NCI-H1417 treated with DMSO at 0.1 percent for 48 hours (cell line): Measurements from ENCODE around the gene SLC6A7.

Experiments used
- DNase-seq: peaks from one replicate; lab custom pipeline; 2025; lab: John Stamatoyannopoulos, UW

Gene SLC6A7

GRCh38 chr5:150190987-150191386 lies 1.1 kb downstream of the SLC6A7 start:
- DNase-seq, result no peak

DNA sequence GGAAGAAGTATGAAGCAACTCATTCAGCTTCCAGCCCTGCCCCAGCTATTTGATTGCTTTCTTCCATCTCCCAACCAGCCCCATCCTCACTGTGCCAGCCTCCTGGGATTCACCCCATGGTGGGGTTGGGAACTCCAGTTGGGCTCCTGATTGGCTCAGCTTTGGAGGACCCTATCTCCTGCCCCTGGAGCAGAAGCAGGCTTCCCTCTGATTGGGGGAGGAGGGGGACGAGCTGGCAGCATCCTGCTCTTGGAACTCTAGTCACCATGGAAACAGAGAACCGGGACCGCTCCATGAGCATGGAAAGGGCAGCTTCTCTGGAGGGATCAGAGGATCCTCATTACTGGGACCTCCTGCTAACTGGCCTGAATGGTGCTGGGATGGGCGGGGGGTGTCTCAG lies 2.6 kb downstream of the SLC6A7 start:
- DNase-seq, result no peak

DNA sequence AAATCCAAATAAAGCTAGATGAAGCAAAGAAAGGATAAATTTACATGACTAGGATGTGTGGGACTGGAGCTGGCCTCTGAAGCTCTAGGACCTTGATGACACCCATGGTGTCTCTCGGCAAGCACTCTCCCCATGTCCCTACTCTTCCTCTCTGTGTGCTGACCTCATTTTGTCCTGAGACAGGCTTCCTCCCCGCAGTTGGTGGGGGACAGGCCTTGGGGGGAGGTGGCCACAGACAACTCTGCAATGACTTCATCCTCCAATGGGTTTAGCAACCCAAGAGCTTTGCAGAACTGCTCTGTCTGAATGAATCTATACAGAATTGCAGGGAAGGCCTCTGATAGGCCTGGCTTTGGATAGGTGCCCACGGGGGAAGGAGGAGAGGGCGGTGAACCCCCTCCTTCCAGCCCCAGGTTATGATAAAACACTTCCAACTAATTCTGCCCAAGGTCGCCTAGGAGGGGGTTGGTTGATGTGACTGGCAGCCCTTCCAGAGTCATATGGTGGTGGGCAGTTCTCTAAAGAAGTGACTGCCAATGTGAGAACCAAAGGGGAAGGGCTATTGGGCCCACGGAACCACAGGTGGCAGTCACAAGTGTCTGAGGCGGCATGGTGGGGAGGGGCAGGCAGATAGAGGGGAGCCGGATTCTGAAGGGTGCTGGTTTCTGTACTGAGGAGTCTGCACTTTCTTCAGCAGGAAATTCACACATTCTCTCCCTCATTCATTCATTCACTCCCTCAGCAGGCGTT lies 6.0 kb downstream of the SLC6A7 start:
- no peak for DNase-seq

DNA sequence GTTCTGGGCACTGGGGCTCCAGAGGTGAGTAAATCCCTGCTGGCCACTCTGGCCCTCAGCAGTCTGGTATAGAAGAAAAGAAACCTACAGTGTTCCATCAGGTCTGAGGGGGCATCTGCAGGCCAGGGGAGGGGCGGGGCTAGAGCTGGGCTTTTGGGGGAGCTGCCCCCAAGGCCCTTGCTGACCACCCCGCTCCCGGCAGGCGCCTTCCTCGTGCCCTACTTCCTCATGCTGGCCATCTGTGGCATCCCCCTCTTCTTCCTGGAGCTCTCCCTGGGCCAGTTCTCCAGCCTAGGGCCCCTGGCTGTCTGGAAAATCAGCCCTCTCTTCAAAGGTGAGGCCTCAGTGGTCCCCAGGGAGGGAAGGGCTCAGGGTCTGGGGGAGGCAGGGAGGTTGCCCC lies 6.7 kb downstream of the SLC6A7 start:
- no peak for DNase-seq

DNA sequence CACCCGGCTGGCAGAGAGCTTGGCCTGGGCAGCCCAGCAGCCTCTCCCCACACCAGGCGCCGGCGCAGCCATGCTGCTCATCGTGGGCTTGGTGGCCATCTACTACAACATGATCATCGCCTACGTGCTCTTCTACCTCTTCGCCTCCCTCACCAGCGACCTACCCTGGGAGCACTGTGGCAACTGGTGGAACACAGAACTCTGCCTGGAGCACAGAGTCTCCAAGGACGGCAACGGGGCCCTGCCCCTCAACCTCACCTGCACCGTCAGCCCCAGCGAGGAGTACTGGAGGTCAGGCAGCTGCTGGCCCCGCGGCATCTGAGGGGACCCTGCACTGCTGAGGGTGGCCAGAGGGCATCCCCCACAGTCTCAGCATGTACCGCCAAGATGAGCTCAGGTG lies 7.1 kb downstream of the SLC6A7 start:
- no peak for DNase-seq

GRCh38 chr5:150197476-150197875 lies 7.6 kb downstream of the SLC6A7 start:
- no peak for DNase-seq

- no peak for DNase-seq
Observed at GRCh38 chr5:150202501-150202900, 12.6 kb downstream of the SLC6A7 start.

GRCh38 chr5:150203832-150204589 lies 14.1 kb downstream of the SLC6A7 start:
- no peak for DNase-seq

- DNase-seq, result no peak
Observed at GRCh38 chr5:150204590-150204960, 14.7 kb downstream of the SLC6A7 start.

- no peak for DNase-seq
Observed at GRCh38 chr5:150206098-150206778, 16.4 kb downstream of the SLC6A7 start.

- no peak for DNase-seq
Observed at GRCh38 chr5:150206779-150207115, 16.9 kb downstream of the SLC6A7 start.

- DNase-seq, result no peak
Observed at GRCh38 chr5:150208187-150209098, 18.6 kb downstream of the SLC6A7 start.

GRCh38 chr5:150209099-150209635 lies 19.3 kb downstream of the SLC6A7 start:
- no peak for DNase-seq

DNA sequence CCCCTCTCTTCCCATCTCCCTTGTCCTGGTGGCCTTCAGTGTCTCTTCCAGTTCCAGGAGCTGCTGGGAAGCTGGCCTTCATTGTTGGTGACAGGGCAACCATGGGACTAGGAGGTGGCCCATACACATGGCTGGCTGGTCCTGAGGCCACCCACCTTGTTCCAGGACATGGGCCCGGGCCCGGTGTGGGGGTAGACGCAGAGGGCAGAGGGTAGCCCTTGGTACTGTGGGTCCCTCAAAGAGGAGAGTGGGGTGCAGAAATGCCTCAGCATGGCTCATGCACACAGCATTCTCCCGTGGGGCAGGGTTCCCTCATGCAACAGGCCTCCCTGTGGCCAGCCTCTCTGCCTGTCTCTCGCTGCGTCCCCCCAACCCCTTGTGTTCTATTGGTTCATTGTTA lies 20.8 kb downstream of the SLC6A7 start:
- DNase-seq, result no peak

DNA sequence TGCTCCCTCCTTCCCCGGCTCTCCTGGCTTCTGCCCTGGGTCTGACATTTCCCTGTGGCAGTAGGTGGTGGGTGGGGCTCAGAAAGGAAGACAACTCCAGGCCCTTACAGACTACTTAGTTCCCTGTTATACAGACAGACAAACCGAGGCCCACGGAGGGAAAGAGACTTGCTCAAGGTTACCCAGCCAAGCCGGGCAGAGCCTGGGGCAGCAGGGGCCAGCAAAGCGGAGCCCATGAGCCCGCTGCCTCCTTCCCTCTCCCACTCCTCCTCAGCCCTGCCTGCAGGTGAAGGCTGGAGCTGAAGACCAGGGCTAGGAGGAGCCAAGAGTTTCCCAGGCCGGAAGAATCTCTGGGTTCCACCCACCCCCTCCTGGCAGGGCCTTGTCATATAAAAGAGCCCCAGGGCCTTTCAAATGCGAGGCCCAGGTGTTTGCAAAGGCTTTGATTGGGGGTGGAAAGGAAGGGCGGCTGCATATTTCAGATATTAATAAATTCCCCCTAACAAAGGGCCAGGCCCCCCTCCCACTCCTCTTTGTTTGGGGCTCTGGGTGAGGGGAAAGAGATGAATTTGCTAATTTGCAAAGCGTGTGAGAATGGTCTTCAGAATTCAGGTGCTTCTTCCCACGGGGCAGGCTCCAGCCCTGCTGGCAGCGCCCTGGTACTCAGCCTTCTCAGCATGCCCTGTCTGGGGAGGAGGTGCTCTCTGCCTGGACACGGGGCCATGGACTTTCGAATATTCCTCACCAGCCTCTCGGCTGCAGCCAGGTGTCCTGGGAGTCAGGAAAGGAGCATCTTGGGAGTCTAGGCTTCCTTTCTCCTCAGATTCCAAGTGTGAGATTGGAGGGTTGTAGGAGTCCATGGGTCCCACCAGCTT lies 21.5 kb downstream of the SLC6A7 start:
- DNase-seq, result no peak

DNA sequence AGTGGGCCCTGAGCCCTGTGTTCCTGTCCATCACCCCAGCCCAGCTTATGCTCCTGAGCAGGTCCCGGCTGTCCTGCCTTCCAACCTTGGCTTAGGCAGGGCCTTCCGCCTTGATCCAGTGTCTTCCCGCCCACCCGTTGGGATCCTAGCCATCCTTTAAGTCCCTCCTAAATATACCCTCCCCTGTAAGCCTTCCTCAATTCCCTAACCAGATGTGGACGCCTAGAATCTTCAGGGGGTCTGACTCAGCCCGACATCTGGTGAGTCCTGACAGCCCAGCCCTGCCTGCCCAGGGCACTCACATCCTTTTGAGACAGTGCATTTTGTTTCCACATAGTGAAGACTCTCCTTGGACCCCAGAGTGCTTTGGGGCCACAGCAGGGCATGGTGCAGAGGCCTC lies 23.7 kb downstream of the SLC6A7 start:
- DNase-seq, result no peak

DNA sequence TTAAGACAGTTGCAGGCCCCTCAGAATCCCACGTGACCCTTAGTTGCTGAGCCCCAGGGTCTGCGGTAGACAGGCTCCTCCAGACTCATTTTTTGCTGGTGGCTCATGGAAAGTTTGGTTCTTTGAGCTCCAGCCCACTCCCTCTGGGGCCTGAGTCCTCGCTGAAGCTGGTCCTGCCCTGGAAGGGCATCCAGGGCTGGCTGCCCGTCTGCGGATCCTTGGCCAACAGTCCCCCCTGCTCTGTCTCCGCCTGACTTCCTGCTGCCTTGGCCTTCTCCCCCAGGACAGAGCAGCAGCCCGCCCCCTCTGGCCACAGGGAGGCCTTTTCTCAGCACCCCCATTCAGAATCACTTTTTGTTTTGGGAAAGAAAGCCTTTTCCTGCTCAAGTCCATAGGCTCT lies 24.4 kb downstream of the SLC6A7 start:
- DNase-seq, result no peak

- DNase-seq, result no peak
Observed at GRCh38 chr5:150215979-150216944, 26.4 kb downstream of the SLC6A7 start.

- no peak for DNase-seq
Observed at GRCh38 chr5:150217038-150217437, 27.2 kb downstream of the SLC6A7 start.
